Left kidney (tissue), 2 donors: Measurements from ENCODE around the gene AMOTL1. TPM values are rescaled to one million over a fixed set of nuclear protein-coding genes. Genes with fewer than 3 reads are reported as not detected.

Source experiments
- DNase-seq: peaks from one replicate; pipeline ENCODE4 v3.0.0-alpha.2; 2013
- polyA plus RNA-seq: library from polyadenylated mRNA; unstranded; fragments of 120-200 nt; gene quantifications from one replicate; pipeline ENCODE4 v1.2.1, GENCODE V29; 2013; ENCODE audit not compliant: insufficient read length

Gene AMOTL1
- polyA plus RNA-seq, 1 donor = 46.4 TPM

DNA sequence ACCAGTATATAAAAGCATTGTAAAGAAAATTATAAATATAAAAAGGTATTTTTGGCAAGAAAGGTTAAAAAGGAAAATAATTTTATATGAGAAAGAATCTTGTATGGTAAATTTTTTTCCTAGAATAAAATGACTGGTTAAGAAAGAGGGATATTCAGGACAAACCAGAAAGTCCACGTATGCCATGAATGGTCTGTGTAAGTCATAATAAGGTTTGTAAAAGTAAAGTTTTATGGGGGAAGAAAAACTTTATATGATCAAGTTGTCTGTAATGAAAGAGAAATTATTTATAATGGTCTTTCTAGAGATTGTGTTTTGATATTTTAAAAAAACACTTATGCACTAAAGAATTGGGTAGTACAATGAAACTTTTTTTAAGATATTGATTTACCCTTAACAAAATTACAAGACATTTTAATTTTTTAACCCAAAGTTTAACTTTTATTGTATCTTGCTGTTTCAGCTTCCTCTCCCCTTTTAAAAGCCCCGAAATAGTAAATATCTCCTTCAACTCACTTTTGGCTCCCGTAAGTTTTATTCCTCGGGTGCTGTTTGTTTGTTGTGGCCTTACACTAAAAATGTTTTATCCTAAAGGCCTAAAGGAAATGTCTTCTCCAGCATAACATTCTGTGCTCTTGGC, 47.7 kb downstream of the AMOTL1 start:
- peak; percentile 26 for DNase-seq

DNA sequence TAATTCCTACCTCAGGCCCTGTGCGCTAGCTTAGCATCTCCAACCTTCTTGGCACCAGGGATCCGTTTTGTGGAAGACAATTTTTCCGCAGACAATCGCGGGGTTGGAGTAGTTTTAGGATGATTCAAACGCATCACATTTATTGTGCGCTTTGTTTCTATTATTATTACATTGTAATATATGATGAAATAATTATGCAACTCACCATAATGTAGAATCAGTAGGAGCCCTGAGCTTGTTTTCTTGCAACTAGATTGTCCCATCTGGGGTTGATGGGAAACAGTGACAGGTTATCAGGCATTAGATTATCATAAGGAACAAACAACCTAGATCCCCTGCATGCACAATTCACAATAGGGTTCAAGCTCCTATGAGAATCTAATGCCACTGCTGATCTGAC, 52.3 kb downstream of the AMOTL1 start:
- DNase-seq = no peak

DNA sequence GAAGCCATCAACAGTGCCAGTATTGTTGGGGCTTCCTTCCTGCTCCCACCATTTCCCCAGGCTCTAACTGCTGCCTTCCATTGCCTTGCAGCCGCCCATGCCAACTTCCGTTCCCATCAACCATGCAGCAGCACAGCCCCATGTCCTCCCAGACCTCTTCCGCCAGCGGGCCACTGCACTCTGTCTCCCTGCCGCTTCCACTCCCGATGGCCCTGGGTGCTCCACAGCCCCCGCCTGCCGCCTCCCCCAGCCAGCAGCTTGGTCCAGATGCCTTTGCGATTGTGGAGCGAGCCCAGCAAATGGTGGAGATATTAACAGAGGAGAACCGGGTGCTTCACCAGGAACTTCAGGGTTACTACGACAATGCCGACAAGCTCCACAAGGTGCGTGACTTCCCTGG, 53.3 kb downstream of the AMOTL1 start:
- DNase-seq = no peak

DNA sequence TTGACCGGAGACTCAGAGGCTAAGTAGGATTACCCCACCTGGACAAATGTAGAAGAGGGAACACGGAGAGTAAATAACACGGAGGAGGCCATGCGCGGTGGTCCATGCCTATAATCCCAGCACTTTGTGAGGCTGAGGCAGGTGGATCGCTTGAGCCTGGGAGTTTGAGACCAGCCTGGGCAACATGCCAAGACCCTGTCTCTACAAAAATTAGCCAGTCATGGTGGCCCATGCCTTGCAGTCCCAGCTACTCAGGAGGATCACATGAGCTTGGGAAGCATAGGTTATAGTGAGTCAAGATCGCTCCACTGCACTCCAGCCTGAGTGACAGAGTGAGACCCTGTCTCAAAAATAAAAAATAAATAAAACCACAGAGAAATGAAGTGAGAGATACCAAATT, 53.9 kb downstream of the AMOTL1 start:
- DNase-seq = no peak

DNA sequence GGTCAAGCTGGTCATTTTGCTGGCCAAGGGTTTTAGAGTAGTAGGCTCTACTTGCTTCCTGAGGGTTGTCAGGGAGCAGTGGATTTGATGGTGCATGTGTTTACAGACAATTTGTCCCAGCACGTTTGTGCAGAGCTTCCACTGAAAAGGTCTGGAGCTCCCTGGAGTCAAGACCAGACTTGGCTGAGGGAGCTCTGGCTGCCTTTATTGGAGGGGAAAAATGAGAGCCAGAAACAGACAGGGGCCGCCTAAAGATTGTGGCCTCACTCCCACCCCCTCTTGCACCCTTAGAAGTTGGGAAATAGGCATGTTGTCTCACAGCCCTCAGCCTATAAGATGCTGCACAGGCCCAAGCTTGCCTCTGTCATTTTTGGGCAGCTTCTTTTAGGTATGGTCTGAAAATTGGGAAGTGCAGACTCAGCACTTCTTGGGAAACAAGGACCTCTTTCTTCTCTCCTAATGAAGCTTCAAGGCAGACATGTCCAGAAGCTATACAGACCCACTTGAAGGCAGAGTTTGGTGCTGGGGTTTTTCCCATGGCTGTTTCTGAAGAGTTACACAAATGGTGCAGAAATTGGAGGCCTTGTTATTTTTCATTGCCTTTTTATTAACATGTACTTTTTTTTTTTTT, 55.1 kb downstream of the AMOTL1 start:
- no peak for DNase-seq

DNA sequence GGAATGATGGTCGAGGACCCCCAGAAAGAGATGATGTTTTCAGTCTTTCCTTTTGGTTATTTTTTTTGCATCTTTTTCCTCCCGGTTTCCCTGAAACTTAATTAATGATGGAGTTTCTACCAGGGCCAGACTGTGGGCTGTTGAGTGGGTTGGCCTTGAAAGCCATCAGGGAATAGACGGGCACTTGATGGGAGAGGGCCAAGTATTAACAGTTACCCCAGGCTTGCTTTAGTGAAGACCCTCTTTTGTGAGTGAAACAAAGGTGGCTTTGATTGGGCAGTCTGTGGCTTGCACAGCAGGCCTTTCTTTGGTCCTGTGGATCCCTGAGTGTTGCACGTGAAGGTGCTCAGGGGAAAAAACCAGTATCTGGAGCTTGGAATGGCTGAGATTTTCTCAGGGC, 56.9 kb downstream of the AMOTL1 start:
- DNase-seq = no peak

DNA sequence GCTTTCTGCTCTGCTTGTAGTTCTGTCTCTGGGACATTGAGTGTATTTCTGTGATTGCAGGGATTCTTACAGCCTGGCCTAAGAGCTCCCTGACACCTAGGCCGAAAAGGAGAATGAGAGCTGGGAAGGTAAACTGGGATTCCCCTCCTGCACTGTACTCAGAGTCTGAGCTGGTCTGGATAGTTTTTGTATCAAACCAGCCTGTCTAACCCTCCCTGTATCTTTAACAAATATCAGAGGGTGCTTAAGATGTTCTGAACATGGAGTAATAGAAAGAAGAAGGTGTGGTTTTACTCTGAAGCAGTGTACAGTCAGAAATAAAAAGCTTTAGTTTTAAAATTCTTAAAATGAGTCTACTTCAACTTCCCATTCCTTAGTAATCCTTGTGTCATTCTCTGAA, 57.3 kb downstream of the AMOTL1 start:
- no peak for DNase-seq

DNA sequence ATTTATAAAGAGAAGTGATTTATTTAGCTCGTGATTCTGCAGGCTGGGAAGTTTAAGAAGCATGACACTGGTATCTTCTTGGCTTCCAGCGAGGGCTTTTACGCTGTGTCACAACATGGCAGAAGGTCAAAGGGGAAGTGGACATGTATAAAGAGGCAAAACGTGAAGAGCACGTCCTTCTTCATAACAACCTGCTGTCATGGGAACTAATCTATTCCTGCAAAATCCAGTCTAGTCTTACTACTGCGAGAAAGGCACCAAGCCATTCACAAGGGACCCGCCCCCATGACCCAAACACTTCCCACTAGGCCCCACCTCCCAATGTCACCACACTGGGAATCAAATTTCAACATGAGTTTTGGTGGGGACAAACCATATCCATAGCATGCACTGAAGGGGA, 58.3 kb downstream of the AMOTL1 start:
- DNase-seq = no peak

DNA sequence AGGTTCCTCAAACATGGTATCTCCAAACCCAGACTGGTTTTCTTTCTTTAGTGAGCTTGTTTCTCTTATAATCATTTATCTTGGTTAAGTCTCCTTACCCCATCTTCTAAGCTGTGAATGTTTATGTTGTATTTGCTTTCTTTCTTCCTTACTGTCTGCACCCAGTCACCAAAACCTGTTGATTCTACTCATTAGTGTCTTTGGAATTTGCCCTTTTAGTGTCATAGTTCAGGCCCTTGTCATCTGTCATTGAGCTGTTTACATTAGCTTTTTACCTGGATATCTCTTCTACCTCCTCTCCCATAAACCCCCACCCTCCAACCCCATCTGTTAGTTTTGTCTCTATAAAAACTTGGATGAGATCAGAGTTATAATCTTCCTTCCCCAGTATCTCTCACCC, 59.9 kb downstream of the AMOTL1 start:
- no peak for DNase-seq

DNA sequence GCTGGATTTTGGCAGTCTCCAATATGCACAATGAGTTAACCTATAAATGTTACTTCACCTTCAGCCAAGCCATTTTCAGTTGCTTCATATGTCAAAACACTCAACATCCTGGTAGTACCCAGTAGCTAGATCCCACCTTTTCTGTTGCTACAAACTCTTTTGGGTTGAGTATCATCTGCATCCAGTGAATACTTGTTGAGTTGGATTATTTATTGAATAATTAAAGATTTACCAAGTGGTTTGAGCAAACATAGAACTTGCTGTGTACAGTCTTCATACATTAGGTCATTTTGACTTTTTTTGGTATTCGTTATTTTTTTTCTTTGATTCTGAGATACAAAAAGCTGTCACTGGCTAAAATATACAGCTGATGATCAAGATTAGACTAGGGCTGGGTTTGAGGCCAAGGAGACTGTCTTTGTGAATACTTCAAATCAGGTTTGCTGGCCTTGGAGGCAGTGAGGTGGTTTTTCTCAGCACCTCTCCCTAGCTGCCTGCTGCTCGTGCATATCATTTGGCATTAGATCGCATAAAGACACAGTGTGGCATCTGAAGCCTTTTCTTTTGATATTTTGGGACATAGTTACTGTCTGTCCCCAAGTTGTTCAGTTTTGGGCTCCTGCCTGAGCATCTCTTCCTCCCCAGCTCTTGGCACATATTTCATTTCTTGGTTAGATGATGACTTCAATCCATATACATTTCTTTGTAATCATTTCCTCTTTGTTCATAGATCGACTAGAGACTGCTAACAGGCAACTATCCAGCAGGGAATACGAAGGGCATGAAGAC, 62.8 kb downstream of the AMOTL1 start:
- DNase-seq = no peak

DNA sequence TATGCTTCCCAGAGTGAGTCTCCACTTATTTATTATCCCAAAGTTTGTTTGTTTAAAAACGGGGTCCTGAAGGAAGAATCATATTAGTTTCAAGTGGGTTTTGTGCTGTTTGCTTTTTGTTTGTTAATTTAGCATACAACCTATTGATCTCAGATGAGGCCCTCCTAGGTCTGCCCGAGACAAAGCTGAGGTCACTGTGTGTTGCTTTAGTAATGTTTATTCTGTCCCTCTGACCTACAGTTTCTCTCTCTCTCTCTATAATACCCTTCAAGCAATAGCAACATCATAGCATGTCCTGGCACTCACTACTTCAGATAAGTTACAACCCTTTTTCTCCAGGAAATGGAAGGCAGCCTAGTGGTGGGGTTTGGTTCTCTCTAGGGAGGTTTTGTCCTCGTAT, 63.4 kb downstream of the AMOTL1 start:
- DNase-seq = no peak

DNA sequence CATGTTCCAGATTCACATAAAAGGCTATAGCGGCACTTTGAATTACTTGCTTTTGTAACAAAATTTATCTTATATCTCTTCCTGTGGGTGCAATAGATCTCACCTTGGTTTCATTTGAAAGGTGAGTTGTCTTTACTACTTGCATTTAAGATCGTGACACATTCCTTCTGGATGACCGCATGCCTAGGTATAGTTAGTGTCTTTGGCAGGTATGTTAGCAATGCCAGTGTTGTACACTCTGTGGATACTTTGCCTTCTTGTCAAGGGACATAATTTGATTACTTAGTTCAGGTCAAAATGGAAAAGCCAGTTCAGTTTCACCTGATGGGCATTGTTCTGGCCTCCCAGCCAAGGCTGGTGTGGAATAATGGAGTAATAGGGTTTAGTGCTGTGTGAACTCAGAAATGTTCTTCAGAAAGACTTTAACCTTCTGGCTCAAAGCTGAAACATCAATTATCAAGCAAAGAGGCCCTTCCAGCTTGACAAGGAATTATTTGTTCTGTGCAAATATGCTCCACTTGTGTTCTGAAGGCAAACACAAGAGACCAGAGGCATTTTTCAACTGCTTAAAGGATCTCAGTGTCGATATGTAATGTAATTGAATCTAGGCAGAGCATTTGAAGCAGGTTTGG, 64.6 kb downstream of the AMOTL1 start:
- no peak for DNase-seq

DNA sequence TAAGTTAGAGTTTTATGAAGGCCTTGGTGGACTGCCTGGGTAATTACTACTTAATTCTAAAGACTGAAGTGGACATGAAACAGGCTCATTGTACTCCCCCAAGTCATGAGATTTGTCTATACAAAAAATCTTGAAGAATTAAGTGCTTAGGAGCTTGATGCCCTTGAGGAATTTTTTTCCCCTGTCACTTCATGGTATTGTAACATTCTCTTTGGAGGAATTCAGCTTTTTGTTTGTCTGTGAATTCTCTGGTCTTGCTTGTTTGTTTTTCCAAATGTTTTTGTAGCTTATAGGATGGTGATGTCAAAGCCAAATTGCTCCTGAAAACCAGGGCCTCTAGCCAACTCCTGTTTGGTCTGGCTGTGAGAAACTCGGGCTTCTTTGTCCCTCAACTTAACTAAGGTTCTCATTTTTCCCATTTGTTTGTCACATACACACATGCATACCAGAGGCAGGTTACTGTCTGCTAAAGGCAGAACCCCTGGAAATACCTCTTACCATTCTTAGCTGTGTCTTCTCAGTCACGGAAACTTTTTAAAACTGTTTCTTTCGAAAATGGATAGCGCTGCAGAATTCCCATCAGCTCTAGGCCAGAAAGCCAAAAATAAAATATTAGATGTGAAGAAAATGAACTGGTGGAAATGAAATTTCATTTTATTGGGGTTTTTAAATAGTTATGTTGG, 66.9 kb downstream of the AMOTL1 start:
- no peak for DNase-seq

DNA sequence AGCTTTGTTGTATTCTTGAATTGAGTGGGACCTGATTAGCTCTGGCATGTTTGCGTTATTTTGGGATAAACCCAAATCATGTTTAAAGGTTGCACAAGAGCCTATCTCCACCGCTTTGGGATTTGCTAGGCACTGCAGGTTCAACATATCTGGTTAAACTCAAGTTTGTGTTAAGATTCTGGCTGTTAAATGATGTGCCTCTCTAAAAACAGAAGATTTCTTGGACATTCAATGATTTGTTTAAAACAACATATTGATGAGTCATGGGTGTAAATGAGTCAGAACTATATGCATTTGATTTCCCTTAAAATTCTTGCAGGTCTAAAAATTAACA, 67.4 kb downstream of the AMOTL1 start:
- no peak for DNase-seq

DNA sequence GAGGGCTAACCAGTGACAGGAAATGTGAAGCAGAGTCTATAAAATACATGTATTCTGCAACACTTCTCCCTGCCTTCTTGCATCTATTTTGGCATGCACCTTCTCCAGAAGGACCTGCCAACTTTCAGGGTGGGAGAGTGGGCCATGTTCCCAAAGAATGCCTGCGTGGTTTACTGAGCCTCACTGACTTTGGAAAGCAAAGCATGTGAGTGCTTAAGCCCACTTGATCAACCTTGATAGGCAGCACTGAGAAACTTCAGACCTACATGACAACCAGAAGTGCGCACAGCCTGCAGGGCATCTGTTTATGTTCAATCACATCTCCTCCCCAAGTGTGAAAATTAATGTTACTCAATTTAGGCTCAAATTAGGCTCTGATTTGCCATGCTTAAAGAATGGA, 69.2 kb downstream of the AMOTL1 start:
- no peak for DNase-seq

DNA sequence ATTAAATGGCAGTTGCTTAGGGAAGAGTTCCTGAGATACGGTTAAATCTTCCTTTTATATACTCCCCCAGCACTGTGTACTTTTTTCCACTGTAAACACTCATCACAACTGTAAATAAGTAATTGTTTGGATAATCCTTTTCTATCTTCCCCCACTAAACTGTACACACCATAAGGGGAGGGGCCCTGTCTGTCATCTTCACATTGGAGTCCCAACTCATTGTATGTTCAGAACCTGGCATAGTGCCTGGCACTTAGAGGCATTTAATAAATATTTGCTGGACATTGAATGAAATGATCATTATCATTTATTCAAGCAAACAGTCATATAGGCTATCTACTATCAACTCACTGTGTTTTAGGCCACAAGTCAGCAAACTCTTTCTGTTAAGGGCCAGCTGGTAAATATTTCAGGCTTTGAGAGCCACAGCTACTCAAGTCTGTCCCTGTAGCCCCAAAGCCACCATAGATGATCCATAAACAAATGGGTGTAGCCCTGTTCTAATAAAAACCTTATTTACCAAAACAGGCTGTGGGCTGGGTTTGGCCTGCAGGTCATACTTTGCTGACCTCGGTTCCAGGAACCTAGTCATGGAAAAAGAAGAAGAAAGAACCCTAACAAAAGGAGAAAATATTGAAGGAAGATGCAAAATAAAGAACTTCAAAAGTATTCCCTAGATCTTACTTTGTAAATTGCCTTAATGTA, 70.0 kb downstream of the AMOTL1 start:
- no peak for DNase-seq

DNA sequence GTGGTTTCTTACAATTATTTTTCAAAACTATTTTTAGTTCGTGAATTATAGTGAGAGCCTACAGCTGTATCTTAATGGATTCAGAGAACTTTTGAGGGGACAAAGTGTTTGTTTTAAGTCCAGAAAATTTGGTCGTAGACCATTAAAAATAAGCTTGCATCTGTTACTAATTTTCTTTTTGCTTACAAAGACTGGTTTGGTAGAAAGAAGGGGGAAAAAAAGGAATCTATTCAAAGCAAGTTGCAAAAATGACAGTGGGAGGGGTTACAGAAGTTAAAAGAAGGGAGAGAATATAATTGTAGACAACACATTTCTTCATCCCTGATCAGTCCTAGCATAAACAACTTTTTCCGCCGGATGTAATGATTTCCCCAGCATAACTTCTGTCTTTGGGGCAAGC, 72.1 kb downstream of the AMOTL1 start:
- DNase-seq = peak; percentile 40

DNA sequence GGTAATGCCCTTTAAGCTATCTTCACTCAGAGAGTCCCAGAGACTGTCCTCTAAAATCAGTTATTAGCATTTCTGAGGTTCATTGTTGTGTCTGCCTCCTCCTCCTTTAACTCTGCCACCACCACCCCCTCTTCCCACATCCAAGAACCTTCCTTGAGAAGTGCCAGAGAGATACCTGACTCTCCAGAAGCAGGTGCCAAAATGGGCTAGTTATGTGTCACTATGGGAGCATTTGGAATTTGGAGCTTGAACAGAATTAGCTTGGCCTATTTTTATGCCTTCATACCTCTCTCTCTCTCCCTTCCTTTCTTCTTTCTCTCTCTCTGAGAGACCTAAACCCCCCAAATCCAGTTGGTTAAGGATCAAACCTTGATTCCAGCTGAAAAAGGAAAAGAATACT, 75.9 kb downstream of the AMOTL1 start:
- no peak for DNase-seq

DNA sequence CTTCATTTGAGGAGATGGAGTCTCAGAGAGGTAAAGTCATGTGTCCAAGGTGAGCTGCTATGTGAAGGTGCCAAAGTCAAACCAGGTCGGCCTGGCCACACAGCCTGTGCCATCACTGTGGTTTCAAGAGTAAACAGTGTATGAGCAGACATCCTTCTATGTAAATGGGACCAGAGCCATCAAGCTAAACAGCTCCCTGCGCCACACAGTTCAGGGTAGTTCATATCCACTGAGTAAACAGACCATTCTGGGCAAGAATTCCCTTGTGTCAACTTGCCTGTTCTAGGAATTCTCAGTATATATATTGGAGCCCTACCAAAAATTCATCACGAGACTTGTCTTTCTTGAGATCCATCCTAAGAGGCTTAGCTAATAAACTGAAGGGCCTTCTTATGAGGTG, 77.5 kb downstream of the AMOTL1 start:
- DNase-seq = no peak

DNA sequence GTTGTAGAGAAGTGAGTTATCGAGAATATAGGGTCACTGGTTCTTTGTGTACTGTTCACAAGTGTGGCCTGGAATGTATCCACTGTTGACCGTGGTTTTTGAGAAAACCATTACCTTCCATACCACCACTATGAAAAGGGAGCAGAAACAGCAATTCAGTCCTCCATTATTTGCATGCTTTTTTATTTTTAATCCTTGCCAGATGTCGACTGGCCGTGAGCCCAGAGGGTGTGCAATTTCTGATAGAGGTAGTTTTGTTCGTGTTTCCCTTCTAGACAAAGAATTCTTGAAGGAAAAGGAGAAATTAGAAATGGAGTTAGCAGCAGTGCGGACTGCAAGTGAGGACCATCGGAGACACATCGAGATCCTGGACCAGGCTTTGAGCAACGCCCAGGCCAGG, 81.7 kb downstream of the AMOTL1 start:
- DNase-seq = no peak

DNA sequence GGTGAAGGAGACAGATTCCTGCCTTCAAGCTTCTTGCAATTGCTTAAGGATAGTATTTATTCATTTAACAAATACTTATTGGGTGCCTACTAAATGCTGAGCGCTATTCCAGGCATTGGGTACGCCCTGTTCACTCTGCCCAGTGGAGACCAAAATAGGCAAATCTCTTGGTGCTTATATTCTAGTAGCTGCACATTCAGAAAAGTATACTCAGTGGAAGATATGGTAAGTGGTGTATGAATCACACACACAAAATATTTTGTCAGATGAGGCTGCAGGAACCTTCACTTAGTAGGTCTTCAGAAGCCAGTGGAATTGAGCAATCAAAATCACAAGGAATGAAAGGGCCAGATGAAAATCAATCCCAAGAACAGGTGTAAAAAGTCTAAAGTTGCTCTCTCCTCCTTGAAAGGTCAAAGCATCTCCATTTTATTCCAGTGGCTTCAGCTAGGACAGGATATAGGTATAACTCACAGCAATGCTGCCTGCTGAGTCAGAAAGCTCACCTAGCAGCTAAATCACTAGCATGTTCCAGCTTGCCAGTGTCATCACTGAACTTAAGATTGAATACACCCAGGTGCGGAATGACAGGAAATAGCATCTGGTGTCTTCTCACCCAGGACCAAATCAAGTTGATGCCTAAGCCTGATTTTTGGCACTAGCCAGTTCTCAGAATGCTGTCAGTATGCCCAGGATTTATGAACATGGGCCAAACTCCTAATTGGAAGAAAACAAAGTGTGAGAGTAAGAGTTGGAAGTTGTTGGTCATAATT, 83.9 kb downstream of the AMOTL1 start:
- no peak for DNase-seq
